HG02588 (cell line): ENCODE measurements around the gene SLC15A3.

Experiments
- ATAC-seq: cut with Tn5 transposase; IDR thresholded peaks from one replicate; pipeline ENCODE4 v1.9.1; 2021; ENCODE audit warnings: mild to moderate bottlenecking, moderate library complexity; ENCODE audit not compliant: unreplicated experiment

The SLC15A3 gene

DNA sequence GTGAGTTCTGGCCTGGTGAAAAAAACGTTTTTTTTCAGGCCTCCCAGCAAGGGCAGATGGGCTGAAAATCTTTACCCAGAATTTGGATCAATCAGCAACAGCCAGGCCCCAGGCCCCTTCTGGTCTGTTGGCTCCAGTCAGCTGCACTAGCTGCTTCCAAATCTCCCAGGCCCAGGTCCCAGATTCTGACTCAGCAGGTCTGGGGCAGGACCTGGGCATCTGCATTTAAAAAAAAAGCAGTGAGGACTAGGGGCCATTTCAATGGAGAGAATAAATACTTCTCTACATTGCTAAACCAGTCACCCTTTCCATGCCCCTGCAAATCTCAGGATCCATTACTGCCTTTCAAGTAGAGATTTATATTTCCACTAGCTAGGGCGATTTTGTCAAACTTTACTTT lies 4.3 kb downstream of the SLC15A3 start:
- ATAC-seq = no peak

DNA sequence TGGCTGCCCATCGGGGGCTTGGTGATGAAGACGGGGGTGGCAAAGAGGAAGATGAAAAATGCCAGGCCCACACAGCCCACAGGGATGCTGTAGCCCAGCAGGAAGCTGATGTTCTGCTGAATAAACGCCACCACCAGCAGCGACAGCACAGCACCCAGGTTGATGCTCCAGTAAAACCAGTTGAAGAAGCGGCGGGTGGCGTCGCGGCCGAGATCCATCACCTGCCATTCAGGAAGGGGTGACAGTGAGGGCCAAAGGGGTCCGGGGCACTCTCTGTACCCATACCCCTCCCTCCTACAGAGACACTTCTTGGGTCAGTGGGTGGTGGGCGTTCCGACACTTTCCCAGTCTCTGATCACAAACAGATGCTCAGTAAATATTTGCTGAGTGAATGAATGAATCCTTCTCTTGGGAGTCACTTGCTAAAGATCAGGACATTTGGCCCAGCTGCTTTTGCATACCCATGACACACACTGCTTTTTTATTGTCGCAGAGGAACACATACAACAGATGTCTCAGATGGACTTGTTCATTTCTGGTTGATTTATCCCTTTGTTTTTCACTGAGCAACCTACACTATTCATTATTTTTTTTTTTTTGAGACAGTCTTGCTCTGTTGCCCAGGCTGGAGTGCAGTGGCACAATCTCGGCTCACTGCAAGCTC lies 5.2 kb downstream of the SLC15A3 start:
- no peak for ATAC-seq

DNA sequence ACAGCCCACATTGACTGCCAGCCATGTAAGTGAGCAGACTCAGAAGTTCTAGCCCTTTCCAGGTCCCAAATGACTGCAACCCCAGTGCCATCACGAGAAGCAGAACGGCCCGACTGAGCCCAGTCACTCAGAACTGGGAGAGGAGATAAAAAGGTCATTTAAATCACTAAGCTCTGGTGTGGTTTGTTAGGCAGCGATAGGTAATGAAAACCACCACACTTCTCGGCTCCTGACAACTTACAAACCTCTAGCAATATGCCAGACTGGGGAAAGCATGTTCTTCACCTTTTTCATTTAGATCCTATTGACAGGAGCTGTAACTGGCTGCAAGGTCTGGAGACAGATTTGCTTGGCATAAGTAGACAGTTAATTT lies 6.7 kb downstream of the SLC15A3 start:
- ATAC-seq = no peak

DNA sequence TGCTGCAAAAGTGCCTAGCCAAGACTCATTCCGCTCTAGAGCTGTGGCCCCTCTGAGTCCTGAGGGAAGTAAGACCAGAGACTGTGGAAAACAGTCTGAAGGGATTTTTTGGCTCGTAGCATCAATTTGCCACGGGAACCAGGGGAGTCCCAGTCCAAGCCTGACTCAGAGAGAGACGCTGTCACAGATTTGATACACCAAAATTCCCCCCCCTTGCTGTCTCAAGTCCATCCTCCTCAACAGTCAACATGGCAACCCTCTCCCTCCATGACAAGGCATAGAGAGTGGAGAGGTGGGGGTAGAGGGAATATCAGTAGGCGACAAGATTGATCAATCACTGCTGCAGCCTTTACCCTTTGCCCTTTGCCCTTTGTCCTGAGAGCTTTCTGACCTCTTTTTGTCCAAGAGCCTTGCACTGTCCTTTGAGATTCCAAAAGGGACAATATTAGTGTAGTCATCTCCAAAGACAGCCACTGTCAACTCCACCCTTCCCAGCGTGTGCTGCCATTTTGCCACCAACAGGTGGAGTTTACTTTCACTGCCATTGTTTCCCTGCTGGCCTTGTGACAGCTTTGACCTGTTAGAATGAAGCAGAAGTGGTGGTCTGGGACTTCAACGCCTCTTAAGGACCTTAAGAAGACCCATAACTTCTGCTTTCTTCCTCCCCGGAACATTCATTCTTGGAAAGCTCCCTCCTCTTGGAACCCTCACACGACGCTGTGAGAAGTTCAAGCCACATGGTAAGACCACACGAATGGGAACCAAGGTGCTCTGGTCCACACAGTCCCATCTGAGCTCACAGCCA lies 7.3 kb downstream of the SLC15A3 start:
- ATAC-seq = no peak

DNA sequence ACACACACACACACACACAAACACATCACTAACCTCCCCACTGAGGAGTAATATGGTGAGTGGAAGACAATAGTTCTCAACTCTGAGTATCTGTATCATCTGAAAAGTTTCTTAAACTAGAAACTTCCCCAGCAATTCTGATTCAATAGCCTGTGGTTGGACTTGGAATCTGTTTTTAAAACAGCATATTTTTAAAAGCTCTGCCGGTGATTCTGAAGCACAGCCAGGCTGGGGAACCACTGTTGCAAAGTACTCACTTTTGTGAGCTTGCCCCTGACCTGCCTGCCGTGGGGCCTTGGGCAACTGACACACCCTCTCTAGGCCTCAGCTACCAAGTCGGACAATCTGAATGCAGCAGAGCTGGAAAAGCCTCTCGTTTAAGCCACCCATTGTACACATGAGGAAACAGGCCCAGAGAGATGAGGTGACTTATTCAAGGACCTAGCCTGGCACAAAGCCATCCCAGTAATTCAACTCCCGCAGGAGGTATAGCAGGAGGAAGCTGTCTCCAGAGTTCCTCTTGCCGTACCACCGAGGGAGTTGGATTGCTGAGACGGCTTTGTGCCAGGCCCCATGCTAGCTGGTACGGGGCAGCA lies 8.9 kb downstream of the SLC15A3 start:
- no peak for ATAC-seq

DNA sequence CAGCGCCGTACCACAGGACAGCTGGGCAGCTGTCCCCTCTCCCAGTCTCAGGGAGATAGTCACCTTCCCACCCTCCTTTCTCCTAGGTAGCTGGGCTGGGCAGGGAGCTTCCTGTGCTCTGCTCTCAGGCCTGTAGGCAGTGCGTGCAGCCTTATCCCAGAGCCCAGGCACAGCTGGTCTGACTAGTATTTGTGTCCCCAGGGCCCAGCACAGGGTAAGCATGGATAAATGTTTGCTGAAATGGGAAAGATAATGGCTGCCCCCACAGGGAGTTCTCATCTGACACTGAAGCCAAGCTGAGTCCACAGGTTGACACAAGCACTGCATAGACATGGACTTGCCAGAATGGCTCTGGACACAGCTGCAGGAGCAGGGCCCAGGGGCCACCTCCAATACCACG lies 9.8 kb downstream of the SLC15A3 start:
- ATAC-seq = no peak

DNA sequence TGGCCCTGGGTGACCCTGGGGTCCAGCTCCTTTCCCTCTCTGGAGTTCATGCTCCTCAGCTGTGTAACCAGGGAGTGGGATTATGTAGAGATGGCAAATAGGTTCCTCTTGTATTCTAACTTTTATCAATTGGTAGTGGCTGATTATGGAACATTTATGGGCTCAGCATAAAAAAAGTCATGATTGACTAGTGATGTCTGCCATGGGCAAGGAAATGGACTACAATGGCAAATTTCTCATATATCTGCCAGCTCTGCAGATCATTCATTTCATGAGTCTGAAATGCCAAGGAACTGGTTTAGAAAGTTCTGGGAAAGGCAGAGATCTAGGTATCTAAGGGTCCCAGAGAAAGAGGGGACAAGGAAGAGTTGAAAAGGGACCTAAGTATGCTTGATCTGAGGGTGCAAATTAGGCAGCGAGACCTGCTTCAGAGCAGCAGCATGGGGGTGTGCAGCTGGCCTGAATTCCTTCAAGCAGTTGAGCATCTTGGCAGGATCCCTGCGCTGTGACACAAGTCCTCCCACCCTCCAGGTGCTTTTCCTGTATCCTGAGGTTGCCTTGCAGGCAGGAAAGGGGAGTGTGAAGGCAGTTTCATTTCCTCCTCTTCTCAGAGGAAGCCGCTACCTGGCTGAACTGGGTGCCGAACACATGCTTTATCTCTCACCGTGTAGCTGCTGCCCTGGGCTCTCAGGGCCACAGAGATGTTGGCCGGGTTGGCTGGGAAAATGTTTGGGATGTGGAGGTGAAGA lies 10.4 kb downstream of the SLC15A3 start:
- ATAC-seq = no peak

DNA sequence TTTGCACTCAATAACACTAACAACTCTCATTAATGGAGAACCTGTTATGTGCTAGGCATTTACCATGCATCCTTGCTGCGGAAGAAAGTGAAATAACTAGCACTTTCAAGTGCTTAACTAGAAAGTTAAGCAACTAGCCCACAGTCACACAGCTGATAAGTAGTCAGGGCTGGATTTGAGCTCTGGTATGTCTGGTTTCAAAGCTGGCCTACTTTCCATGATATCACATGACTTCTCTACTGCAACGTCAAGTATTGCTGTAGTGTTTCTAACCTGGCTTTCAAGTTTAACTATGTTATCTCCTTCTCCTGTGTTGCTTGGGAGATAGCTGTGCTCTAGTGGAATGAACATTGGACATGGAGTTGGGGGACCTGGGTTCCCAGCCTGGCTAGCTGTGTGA lies 12.1 kb downstream of the SLC15A3 start:
- ATAC-seq = no peak

DNA sequence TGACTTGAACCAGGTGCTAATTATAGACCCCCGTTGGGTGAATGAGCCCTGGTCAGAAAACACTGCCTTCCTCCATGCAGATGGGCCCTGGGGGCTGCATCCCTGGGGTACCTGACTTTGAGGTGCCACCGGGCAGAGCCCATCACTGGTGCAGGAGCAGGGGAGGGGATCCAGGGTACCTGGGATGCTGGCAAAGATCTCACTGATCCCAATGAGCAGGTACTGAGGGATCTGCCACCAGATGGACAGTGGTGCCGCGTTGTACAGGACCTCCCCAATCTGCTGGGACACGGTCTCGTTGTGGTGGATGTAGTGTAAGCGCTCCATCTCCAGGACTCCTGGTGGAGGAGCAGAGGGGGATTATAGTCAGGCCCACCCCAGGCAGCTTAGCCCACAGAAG lies 12.7 kb downstream of the SLC15A3 start:
- ATAC-seq = no peak

DNA sequence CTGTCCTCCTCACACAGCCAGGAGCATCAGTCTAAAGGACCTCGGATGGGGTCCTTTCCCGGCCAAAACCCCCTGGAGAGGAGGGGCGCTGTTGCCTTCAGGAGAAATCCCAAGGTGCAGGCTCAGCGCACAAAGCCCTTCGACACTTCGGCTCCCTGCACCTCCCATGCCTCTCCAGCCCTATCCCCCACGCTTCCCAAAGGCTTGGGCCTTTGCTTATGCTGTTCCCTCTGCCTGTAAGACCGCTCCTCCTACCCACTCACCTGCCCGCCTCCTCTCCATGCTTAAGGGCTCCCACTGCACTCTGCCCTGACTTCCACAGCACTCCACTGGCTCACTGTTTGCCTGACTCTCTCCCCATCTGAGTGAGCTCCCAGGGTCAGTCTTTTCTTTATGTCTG lies 13.5 kb downstream of the SLC15A3 start:
- ATAC-seq = no peak

DNA sequence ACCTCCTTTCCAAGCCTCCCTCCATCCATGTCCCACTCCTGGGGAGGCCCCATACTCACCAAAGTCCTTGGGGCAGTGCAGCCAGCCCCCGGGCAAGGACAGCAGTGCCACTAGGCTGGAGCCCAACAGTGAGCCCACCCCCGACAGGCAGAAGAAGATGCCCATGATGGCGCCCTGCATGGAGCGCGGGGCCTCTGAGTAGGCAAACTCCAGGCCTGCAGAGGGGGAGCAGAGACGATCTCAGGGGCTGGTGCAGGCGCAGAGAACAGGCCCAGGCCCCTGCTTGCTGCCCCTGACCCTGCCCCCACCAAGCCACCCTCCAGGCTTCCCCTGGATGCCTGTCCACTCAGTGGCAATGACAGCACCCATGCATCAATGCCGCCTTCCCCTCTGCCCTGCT lies 14.2 kb downstream of the SLC15A3 start:
- no peak for ATAC-seq

DNA sequence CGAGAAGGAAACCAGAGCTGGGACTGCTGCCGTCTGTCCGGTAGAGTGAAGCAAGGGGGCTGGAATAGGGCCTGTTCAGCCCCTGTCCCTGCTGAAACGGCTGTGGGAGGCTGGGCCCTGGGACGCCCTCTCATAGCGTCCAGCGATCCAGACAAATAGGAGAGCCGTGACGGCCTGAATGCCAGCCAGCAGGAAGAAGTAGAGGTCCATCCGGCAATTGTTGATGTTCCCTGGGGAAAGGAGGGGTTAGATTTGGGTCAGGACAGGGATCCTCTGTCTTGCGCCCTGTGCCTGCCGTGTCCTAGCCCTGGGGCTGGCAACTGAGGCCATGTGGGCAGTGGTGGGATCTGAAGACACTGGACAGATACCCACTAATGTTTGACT lies 14.8 kb downstream of the SLC15A3 start:
- ATAC-seq = no peak

DNA sequence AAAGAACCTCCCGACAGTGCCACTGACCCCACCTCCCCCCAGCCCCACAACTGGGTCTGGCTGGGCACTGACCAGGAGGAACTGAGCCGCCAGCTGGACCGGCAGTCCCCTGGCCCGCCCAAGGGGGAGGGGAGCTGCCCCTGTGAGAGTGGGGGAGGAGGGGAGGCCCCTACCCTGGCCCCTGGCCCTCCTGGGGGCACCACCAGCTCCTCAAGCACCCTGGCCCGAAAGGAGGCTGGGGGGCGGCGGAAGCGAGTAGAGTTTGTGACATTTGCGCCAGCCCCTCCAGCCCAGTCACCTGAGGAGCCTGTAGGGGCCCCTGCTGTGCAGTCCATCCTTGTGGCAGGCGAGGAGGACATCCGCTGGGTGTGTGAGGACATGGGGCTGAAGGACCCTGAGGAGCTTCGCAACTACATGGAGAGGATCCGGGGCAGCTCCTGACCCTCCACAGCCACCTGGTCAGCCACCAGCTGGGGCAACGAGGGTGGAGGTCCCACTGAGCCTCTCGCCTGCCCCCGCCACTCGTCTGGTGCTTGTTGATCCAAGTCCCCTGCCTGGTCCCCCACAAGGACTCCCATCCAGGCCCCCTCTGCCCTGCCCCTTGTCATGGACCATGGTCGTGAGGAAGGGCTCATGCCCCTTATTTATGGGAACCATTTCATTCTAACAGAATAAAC lies 15.4 kb downstream of the SLC15A3 start:
- no peak for ATAC-seq

DNA sequence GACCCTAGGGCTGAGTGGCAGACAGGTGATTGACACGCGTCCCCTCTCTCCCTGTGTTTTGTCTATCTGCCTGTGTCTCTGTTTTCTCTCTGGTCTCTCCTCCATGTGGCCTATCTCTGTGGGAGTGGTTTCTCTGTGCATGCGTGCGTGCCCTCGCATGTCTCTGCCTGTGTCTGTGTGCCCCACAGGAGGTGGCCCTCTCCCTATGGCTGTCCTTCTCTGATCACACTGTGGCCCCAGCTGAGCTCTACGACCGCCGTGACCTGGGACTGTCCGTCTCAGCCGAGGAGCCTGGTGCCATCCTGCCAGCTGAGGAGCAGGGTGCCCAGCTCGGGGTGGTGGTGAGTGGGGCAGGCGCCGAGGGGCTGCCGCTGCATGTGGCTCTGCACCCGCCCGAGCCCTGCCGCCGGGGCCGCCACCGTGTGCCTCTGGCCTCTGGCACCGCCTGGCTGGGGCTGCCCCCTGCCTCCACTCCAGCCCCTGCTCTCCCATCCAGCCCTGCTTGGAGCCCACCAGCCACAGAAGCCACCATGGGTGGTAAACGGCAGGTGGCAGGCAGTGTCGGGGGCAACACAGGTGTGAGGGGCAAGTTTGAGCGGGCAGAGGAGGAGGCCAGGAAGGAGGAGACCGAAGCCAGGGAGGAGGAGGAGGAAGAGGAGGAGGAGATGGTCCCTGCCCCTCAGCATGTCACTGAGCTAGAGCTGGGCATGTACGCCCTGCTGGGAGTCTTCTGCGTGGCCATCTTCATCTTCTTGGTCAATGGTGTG lies 16.1 kb downstream of the SLC15A3 start:
- ATAC-seq = no peak

DNA sequence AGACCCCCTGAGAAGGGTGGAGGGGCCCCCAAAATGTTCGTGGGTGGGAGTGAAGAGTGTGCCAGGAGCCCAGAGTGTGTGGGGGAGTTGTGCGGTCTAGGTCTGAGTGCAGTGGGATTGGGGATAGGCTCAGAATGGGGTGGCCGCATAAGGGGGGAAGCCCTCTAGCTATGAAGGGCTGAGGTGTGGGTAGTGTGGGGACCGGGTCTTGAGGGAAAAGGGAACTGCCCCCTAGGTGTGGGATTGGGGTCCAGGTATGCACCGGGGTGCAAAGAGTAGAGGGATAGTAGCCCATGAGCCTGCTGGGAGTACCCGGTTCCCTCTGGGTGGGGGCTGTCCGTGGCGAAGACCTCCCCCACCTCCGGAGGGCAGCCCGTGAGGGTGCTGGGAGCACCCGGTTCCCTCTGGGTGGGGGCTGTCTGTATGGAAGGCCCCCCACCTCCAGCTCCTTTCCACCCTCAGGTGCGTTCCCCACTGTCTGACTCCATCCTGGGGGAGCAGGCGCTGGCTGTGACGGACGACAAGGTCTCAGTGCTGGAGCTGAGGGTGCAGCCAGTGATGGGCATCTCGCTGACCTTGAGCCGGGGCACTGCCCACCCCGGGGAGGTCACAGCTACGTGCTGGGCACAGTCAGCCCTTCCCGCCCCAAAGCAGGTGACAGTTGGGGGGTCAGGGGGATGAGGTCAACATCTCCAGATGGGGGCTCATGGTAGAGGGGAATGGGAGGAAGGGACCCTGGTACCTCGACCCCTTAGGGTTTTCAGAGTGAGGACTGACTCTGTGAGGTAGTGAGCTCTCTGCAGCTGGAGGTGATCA lies 17.0 kb downstream of the SLC15A3 start:
- no peak for ATAC-seq

DNA sequence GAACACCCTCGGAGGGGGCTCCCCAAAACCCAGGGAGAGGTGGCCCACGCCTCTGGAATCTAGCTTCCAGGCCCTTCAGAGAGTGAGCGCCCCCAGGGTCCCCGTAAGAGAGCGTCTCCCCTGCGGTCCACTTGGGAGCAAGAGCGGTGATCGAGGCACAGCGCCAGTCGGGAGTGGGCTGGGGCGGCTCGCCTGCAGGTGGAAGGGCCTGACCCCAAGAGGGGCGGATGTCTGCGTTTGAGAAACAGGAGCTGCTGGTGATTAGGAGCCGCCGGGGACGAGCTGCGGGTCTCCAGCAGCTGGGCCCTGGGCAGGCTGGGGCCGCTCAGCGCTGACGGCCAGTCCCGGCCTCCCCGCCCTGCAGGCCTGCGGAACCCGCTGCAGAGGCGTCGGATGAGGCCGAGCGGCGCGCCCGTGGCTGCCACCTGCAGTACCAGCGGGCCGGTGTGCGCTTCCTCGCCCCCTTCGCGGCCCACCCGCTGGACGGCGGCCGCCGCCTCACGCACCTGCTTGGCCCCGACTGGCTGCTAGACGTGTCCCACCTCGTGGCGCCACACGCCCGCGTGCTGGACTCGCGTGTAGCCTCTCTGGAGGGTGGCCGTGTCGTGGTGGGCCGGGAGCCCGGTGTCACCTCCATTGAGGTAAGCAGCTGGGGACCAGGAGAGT lies 17.7 kb downstream of the SLC15A3 start:
- ATAC-seq = no peak

DNA sequence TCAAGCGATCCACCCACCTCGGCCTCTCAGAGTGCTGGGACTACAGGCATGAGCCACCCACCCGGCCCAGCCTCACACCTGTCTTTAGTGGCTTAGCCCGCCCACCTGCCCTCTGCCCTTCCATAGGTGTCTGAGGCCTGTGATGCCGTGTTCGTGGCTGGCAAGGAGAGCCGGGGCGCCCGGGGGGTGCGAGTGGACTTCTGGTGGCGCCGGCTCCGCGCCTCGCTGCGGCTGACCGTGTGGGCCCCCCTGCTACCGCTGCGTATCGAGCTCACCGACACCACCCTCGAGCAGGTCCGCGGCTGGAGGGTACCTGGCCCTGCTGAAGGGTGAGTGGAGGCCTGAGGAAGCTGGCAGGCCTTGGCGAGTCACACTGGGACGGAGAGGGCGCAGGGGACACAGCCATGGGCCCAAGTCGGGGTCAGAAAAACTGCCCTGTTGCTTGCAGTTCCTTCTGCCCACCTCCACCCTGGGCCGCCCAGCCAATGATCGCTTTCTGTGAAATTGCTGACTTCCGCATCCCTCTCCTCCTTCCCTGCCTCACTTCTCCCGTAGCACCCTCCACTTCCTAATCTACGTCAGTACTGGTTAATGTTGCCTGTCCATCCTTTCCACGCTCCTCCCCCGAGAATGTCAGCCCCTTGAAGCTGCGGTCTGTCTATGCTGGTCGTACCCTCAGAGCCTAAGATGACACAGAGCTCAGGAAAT lies 18.4 kb downstream of the SLC15A3 start:
- ATAC-seq = no peak

DNA sequence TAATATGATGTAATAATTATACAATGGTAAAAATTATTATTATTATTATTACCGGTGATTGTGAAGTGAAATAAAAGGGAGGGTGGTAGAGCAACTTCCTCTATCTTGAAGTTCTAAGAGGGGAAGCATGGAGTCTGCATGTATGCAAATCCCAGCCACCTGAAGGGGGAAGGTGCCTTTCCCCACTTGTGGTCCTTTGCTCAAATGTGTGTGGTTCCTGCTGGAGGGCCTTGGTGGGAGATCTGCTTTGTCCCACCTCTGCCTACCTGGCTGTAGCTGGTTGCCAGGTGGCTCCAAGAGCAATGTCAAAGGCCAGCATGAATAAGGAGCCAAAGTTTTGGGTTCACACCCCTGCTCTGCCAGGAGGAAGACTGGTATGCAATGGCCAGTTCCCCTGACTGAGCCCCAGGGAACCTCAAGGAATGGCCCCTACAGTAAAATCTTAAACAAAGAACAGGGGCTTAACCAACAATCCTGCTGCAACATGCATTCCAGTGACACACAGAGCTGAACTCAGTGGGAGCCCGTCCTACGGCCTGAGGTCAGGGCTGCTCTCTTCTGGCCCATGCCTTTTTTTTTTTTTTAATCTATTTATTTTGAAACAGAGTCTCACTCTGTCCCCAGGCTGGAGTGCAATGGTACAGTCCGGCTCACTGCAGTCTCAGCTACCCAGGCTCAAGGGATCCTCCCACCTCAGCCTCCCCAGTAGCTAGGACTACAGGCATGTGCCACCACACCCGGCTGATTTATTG lies 19.2 kb downstream of the SLC15A3 start:
- no peak for ATAC-seq
